ENCODE measurements around the gene APOL3. TPM values are rescaled to one million over a fixed set of nuclear protein-coding genes. Genes with fewer than 3 reads are reported as not detected.

APOL3 gene
- total RNA-seq, 2 donors from 2014 or later = 13.8 to 29.5 TPM

DNA sequence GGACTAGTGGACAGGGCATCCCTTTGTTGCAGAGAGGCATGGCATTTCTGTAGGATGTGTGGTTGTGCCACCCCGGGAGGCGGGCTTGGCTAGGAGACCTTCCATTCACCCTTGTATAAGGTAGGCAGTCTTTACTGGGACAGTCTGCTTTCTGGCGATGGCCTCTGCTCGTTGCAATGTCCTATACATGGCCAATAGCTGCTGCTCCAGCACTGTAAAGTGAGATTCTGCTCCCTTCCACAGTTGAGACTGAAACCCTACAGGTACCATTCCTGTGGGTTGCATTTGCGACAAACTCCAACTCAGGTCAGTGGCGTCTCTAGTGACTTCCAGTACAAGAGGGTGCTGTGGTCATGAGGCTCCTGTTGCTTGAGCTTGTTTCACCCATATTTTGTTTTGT, 20.4 kb upstream of the APOL3 start:
- H3K36me3 ChIP-seq = no peaks in the 10 kb centered on the region
- no peak overlapping the region for H3K27ac ChIP-seq
- H3K4me3 ChIP-seq = no peak overlapping the region
- DNase-seq (ENCODE audit: low spot score) = no peak
- no peak for TF ChIP-seq CTCF (IDR thresholded peaks at IDR 0.05)
- no peaks in the 10 kb centered on the region for H3K27me3 ChIP-seq
- no peaks in the 10 kb centered on the region for H3K4me1 ChIP-seq
- H3K9me3 ChIP-seq = no peaks in the 10 kb centered on the region

GRCh38 chr22:36180038-36180880, 19.7 kb upstream of the APOL3 start:
- Histone ChIP-seq H3K27me3 (no peaks in the 10 kb centered on the region), H3K9me3 (no peaks in the 10 kb centered on the region), H3K4me3 (no peak overlapping the region), H3K27ac (no peak overlapping the region), H3K36me3 (no peaks in the 10 kb centered on the region), H3K4me1 (no peaks in the 10 kb centered on the region)
- TF ChIP-seq CTCF (IDR thresholded peaks at IDR 0.05) = peak; percentile 73 to 88
- peak; percentile 92 for DNase-seq (ENCODE audit: low spot score)

DNA sequence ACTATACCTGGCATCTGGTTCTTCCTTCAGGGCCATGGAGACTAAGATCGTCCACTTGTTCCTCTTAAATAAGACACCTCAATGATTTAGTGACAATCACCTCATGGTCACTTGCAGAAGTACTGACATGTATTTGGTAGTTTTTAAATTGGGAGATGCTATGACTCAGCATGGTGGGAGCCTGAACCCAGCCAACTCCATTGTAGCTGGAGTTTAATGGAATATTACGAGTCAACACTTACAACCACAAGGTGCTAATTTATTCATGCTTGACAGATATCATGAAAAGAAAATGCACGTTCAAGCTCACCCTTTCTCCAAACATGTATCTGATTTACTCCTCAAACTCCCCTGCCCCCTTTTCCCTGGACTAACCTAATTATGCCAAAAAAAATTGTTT, 16.6 kb upstream of the APOL3 start:
- Histone ChIP-seq H3K9me3 (no peaks in the 10 kb centered on the region), H3K4me3 (no peak overlapping the region), H3K4me1 (no peaks in the 10 kb centered on the region), H3K27me3 (no peaks in the 10 kb centered on the region), H3K36me3 (no peaks in the 10 kb centered on the region), H3K27ac (no peak overlapping the region)
- peak; percentile 46 for DNase-seq (ENCODE audit: low spot score)
- TF ChIP-seq CTCF (IDR thresholded peaks at IDR 0.05) = no peak

DNA sequence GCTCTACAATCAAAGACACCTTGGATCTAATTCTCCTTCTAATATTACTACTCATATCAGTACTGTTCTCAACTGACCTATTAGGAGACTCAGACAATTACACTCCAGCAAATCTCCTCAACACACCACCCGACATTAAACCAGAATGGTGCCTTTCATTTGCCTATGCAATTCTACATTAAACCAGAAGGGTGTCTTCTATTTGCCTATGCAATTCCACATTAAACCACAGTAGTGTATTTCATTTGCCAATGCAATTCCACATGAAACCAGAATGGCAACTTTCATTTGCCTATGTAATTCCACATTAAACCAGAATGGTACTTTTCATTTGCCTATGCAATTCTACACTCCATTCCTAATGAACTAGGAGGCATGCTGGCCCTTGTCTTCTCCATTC, 15.3 kb upstream of the APOL3 start:
- H3K4me3 ChIP-seq = no peak overlapping the region

GRCh38 chr22:36171941-36172340, 11.4 kb upstream of the APOL3 start:
- peak; percentile 23 for DNase-seq (ENCODE audit: low spot score)
- no peak overlapping the region for H3K27ac ChIP-seq
- TF ChIP-seq CTCF (IDR thresholded peaks at IDR 0.05) = no peak

More for the DNA sequence above, 15.3 kb upstream of the APOL3 start:
- no peak for TF ChIP-seq CTCF (IDR thresholded peaks at IDR 0.05)
- H3K9me3 ChIP-seq = no peaks in the 10 kb centered on the region
- H3K4me1 ChIP-seq = no peaks in the 10 kb centered on the region
- H3K27me3 ChIP-seq = no peaks in the 10 kb centered on the region
- H3K36me3 ChIP-seq = no peaks in the 10 kb centered on the region
- DNase-seq (ENCODE audit: low spot score) = no peak
- no peak overlapping the region for H3K27ac ChIP-seq

More at GRCh38 chr22:36171941-36172340, 11.4 kb upstream of the APOL3 start:
- Histone ChIP-seq H3K4me1 (no peaks in the 10 kb centered on the region), H3K27me3 (no peaks in the 10 kb centered on the region), H3K4me3 (no peak overlapping the region), H3K36me3 (no peaks in the 10 kb centered on the region), H3K9me3 (no peaks in the 10 kb centered on the region)
